ENCODE results near the gene RUNX1.

DNA sequence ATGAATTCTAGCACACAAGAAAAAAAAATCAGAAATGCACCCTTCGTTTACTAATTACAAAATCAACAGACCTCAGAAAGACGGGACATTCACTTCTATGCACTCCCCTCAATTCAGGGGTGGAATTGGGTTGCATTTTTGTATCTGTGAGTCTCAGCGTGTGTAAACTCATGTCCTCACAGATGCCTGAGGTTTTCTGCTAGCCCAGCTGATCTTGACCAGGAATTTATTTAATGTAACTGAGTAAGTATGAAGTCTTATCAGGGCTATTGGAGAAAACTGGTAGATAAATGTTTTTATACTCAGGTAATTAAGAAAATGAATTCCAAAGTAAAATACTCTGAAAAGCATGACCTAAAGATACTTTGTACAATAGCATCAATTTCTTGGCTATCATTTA is 167.7 kb downstream of the RUNX1 start:
- no peak for TF ChIP-seq POLR2A (IDR thresholded peaks at IDR 0.05)
- TF ChIP-seq, protein P1, sequence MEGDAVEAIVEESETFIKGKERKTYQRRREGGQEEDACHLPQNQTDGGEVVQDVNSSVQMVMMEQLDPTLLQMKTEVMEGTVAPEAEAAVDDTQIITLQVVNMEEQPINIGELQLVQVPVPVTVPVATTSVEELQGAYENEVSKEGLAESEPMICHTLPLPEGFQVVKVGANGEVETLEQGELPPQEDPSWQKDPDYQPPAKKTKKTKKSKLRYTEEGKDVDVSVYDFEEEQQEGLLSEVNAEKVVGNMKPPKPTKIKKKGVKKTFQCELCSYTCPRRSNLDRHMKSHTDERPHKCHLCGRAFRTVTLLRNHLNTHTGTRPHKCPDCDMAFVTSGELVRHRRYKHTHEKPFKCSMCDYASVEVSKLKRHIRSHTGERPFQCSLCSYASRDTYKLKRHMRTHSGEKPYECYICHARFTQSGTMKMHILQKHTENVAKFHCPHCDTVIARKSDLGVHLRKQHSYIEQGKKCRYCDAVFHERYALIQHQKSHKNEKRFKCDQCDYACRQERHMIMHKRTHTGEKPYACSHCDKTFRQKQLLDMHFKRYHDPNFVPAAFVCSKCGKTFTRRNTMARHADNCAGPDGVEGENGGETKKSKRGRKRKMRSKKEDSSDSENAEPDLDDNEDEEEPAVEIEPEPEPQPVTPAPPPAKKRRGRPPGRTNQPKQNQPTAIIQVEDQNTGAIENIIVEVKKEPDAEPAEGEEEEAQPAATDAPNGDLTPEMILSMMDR (IDR thresholded peaks at IDR 0.05) = no peak
- no peak for TF ChIP-seq POLR2AphosphoS5 (IDR thresholded peaks at IDR 0.05; ENCODE audit: insufficient read depth in 1 of 2, low read depth in 1 of 2)

All from vagina (tissue), 2 donors.